ENCODE measurements around the gene RXRB.

RXRB gene

GRCh38 chr6:33237741-33238140 is 37.3 kb upstream of the RXRB start:
- Histone ChIP-seq H3K9me3 (replicated peaks; ENCODE audit: insufficient read depth, low read length) (no peaks in the 10 kb centered on the region), H3K4me1 (ENCODE audit: low read length) (no peaks in the 10 kb centered on the region), H3K79me2 (ENCODE audit: low read length) (no peaks in the 10 kb centered on the region), H3K4me2 (ENCODE audit: low read depth, low read length) (no peak overlapping the region), H2AFZ (ENCODE audit: low read length) (no peak overlapping the region), H3K9me2 (replicated peaks; ENCODE audit: insufficient read depth, low read length) (no peaks in the 10 kb centered on the region), H3K36me3 (replicated peaks; ENCODE audit: insufficient read depth, low read length) (no peaks in the 10 kb centered on the region), H4K20me1 (ENCODE audit: insufficient read depth, low read length) (no peaks in the 10 kb centered on the region), H3K27me3 (replicated peaks; ENCODE audit: insufficient read depth, low read length) (peaks cover 15% of the 10 kb centered on the region; the same call in 1 of the 2 replicates), H3K9ac (ENCODE audit: low read length) (no peak overlapping the region), H3K27ac (ENCODE audit: low read length) (no peak overlapping the region), H3K4me3 (ENCODE audit: low read length) (no peak overlapping the region), H3F3A (ENCODE audit: insufficient read depth, low read length) (no peaks in the 10 kb centered on the region)
- TF ChIP-seq, protein P1, sequence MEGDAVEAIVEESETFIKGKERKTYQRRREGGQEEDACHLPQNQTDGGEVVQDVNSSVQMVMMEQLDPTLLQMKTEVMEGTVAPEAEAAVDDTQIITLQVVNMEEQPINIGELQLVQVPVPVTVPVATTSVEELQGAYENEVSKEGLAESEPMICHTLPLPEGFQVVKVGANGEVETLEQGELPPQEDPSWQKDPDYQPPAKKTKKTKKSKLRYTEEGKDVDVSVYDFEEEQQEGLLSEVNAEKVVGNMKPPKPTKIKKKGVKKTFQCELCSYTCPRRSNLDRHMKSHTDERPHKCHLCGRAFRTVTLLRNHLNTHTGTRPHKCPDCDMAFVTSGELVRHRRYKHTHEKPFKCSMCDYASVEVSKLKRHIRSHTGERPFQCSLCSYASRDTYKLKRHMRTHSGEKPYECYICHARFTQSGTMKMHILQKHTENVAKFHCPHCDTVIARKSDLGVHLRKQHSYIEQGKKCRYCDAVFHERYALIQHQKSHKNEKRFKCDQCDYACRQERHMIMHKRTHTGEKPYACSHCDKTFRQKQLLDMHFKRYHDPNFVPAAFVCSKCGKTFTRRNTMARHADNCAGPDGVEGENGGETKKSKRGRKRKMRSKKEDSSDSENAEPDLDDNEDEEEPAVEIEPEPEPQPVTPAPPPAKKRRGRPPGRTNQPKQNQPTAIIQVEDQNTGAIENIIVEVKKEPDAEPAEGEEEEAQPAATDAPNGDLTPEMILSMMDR (IDR thresholded peaks at IDR 0.05; ENCODE audit: low read length): no peak
- TF ChIP-seq EZH2 (optimal IDR thresholded peaks at IDR 0.05; ENCODE audit: low read depth, low read length): no peak
- no peak for TF ChIP-seq EZH2phosphoT487 (IDR thresholded peaks at IDR 0.05; ENCODE audit: low read length)
- no peak for DNase-seq

GRCh38 chr6:33236852-33237251 is 36.4 kb upstream of the RXRB start:
- Histone ChIP-seq H3K4me3 (ENCODE audit: low read length) (no peak overlapping the region), H3K4me1 (ENCODE audit: low read length) (no peaks in the 10 kb centered on the region), H3K27ac (ENCODE audit: low read length) (no peak overlapping the region), H2AFZ (ENCODE audit: low read length) (no peak overlapping the region), H3K36me3 (replicated peaks; ENCODE audit: insufficient read depth, low read length) (no peaks in the 10 kb centered on the region), H3K27me3 (replicated peaks; ENCODE audit: insufficient read depth, low read length) (0 out of 2 replicates have a peak, but pooled peaks cover 13% of the 10 kb centered on the region), H3K9me3 (replicated peaks; ENCODE audit: insufficient read depth, low read length) (no peaks in the 10 kb centered on the region), H4K20me1 (ENCODE audit: insufficient read depth, low read length) (no peaks in the 10 kb centered on the region), H3K9ac (ENCODE audit: low read length) (no peak overlapping the region), H3K9me2 (replicated peaks; ENCODE audit: insufficient read depth, low read length) (no peaks in the 10 kb centered on the region), H3K79me2 (ENCODE audit: low read length) (no peaks in the 10 kb centered on the region), H3K4me2 (ENCODE audit: low read depth, low read length) (no peak overlapping the region), H3F3A (ENCODE audit: insufficient read depth, low read length) (no peaks in the 10 kb centered on the region)
- no peak for DNase-seq
- TF ChIP-seq EZH2phosphoT487 (IDR thresholded peaks at IDR 0.05; ENCODE audit: low read length) (no peak), EZH2 (optimal IDR thresholded peaks at IDR 0.05; ENCODE audit: low read depth, low read length) (no peak)
- TF ChIP-seq, protein P1 (IDR thresholded peaks at IDR 0.05; ENCODE audit: low read length): no peak

DNA sequence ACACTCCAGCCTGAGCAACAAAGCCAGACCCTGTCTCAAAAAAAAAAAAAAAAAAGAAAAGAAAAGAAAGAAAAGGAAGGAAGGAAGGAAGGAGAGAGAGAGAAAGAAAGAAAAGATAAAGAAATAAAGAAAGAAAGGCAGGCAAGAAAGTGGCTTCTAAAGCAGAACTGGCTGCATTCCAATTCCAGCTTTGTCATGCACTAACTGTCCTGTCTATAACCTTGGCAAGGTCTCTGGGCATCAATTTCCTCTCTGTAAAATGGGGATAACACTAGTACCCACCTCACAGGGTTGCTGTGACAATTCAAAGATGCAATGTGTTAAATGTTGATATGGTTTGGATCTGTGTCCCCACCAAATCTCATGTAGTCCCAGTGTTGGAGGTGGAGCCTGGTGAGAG is 35.9 kb upstream of the RXRB start:
- Histone ChIP-seq H3K27ac (ENCODE audit: low read length) (no peak overlapping the region), H3K79me2 (ENCODE audit: low read length) (no peaks in the 10 kb centered on the region), H4K20me1 (ENCODE audit: insufficient read depth, low read length) (no peaks in the 10 kb centered on the region), H3K27me3 (replicated peaks; ENCODE audit: insufficient read depth, low read length) (0 out of 2 replicates have a peak, but pooled peaks cover 11% of the 10 kb centered on the region), H3K4me1 (ENCODE audit: low read length) (no peaks in the 10 kb centered on the region), H3K9ac (ENCODE audit: low read length) (no peak overlapping the region), H3F3A (ENCODE audit: insufficient read depth, low read length) (no peaks in the 10 kb centered on the region), H3K4me2 (ENCODE audit: low read depth, low read length) (no peak overlapping the region), H3K9me3 (replicated peaks; ENCODE audit: insufficient read depth, low read length) (no peaks in the 10 kb centered on the region), H3K9me2 (replicated peaks; ENCODE audit: insufficient read depth, low read length) (no peaks in the 10 kb centered on the region), H3K4me3 (ENCODE audit: low read length) (no peak overlapping the region), H2AFZ (ENCODE audit: low read length) (no peak overlapping the region), H3K36me3 (replicated peaks; ENCODE audit: insufficient read depth, low read length) (no peaks in the 10 kb centered on the region)
- DNase-seq: no peak
- no peak for TF ChIP-seq EZH2 (optimal IDR thresholded peaks at IDR 0.05; ENCODE audit: low read depth, low read length)
- TF ChIP-seq, protein P1 (IDR thresholded peaks at IDR 0.05; ENCODE audit: low read length): no peak
- no peak for TF ChIP-seq EZH2phosphoT487 (IDR thresholded peaks at IDR 0.05; ENCODE audit: low read length)
